Gastroesophageal sphincter (tissue), 4 donors: Measurements from ENCODE around the gene KIF26A. TPM values are rescaled to one million over a fixed set of nuclear protein-coding genes. Genes with fewer than 3 reads are reported as not detected.

Experiments used
- ATAC-seq: fragments of 150-250 bp; one replicate; pipeline ENCODE4 v1.9.1; 2016; ENCODE audit warnings: mild to moderate bottlenecking, moderate library complexity
- H3K27ac ChIP-seq, 4 donors: fragments of 200-600 bp; sonication (generic) in 3 of 4; 1 replicate in 3 of 4; 2 replicates in 1 of 4; pipeline ENCODE4 v1.5.1; 2016 to 2019
- H3K27me3 ChIP-seq: fragments of 200-600 bp; sonication (generic); one replicate; pipeline ENCODE4 v1.5.1; 2019
- H3K36me3 ChIP-seq, 2 donors: fragments of 200-600 bp; sonication (generic); one replicate each; pipeline ENCODE4 v1.5.1; 2019; ENCODE audit warnings: control low read depth in 1 of 2
- H3K4me1 ChIP-seq, 3 donors: fragments of 200-600 bp; sonication (generic); 1 replicate in 2 of 3; 2 replicates in 1 of 3; pipeline ENCODE4 v1.5.1; 2016 to 2019; ENCODE audit warnings: control low read depth in 2 of 3
- H3K4me3 ChIP-seq, 2 donors: fragments of 200-600 bp; sonication (generic); one replicate each; pipeline ENCODE4 v1.5.1; 2019; ENCODE audit warnings: mild to moderate bottlenecking in 1 of 2, moderate library complexity in 1 of 2
- H3K9me3 ChIP-seq, 3 donors: fragments of 200-600 bp; sonication (generic); one replicate each; pipeline ENCODE4 v1.5.1; 2017 to 2019; ENCODE audit warnings: control low read depth in 2 of 3
- CTCF ChIP-seq, 4 experiments: fragments of 200-600 bp in 2 of 4; fragments of 450-650 bp in 2 of 4; sonication (generic) in 1 of 4; IDR thresholded peaks; one replicate each; pipeline ENCODE4 v1.5.1; 2017 to 2019; ENCODE audit warnings: antibody characterized with exemption in 4 of 4, mild to moderate bottlenecking in 2 of 4, moderate library complexity in 2 of 4
- EP300 ChIP-seq: sonication (generic); formaldehyde crosslinking; IDR thresholded peaks from one replicate; pipeline ENCODE4 v1.6.1; 2017; ENCODE audit warnings: antibody characterized with exemption, mild to moderate bottlenecking
- POLR2A ChIP-seq, 2 donors: fragments of 450-650 bp; IDR thresholded peaks; one replicate each; pipeline ENCODE4 v1.6.1; 2017; ENCODE audit warnings: antibody characterized with exemption in 2 of 2, mild to moderate bottlenecking in 2 of 2, moderate library complexity in 1 of 2
- POLR2AphosphoS5 ChIP-seq: sonication (generic); formaldehyde crosslinking; IDR thresholded peaks from one replicate; pipeline ENCODE4 v1.6.1; 2017; ENCODE audit warnings: antibody characterized with exemption
- WGBS, 2 donors: methylation state at CpG; one replicate each; pipeline ENCODE4 v1.1.5; 2018; ENCODE audit warnings: low coverage in 1 of 2; 5-methylcytosine and 5-hydroxymethylcytosine counted together
- total RNA-seq, 4 donors: library from RNA; depleted of rRNA; stranded (reverse); fragments of >200 nt; gene quantifications; one replicate each; pipeline ENCODE4 v1.1.0, GENCODE V29; 2016

KIF26A gene
- total RNA-seq, 4 donors from 2014 or later = 2.2 to 6.9 (median 2.9) TPM

- no peak for ATAC-seq
- 88 to 95% methylated on average over 9 of the region's 30 CpGs for WGBS, 2 donors
- TF ChIP-seq POLR2A (IDR thresholded peaks at IDR 0.05) (no peak), EP300 (no peak), POLR2AphosphoS5 (no peak), CTCF (IDR thresholded peaks at IDR 0.05) (no peak)
These were observed 75.1 kb downstream of the KIF26A start for GRCh38 chr14:104213301-104214034.

GRCh38 chr14:104214431-104215218 lies 76.2 kb downstream of the KIF26A start:
- TF ChIP-seq EP300 = no peak
- TF ChIP-seq POLR2AphosphoS5 = no peak
- TF ChIP-seq POLR2A (IDR thresholded peaks at IDR 0.05) = no peak
- no peak for TF ChIP-seq CTCF (IDR thresholded peaks at IDR 0.05)
- no peak for ATAC-seq
- no peak overlapping the region for H3K27ac ChIP-seq
- 72 to 82% methylated on average over 6 to 7 of the region's 7 CpGs for WGBS, 2 donors
- no peaks in the 10 kb centered on the region for H3K4me1 ChIP-seq
- H3K4me3 ChIP-seq = no peak overlapping the region
- H3K9me3 ChIP-seq = no peaks in the 10 kb centered on the region
- peaks cover 43% of the 10 kb centered on the region for H3K27me3 ChIP-seq
- no peaks in the 10 kb centered on the region for H3K36me3 ChIP-seq

More at GRCh38 chr14:104213301-104214034, 75.1 kb downstream of the KIF26A start:
- no peaks in the 10 kb centered on the region for H3K9me3 ChIP-seq
- H3K27me3 ChIP-seq = peaks cover 43% of the 10 kb centered on the region
- H3K27ac ChIP-seq = no peak overlapping the region
- no peaks in the 10 kb centered on the region for H3K4me1 ChIP-seq
- no peaks in the 10 kb centered on the region for H3K36me3 ChIP-seq
- H3K4me3 ChIP-seq = no peak overlapping the region

- TF ChIP-seq POLR2AphosphoS5 (no peak), EP300 (no peak), CTCF (IDR thresholded peaks at IDR 0.05) (no peak), POLR2A (IDR thresholded peaks at IDR 0.05) (no peak)
- H3K9me3 ChIP-seq = no peaks in the 10 kb centered on the region
- no peak overlapping the region for H3K27ac ChIP-seq
- H3K36me3 ChIP-seq = no peaks in the 10 kb centered on the region
- no peak overlapping the region for H3K4me3 ChIP-seq
- no peaks in the 10 kb centered on the region for H3K4me1 ChIP-seq
- no peak for ATAC-seq
- H3K27me3 ChIP-seq = peaks cover 43% of the 10 kb centered on the region
- WGBS, 2 donors = 83% methylated on average over 1 to 6 of the region's 21 CpGs
These were observed 77.4 kb downstream of the KIF26A start for GRCh38 chr14:104215706-104216334.

- 31 to 57% methylated on average over 5 to 6 of the region's 14 CpGs for WGBS, 2 donors
- H3K4me1 ChIP-seq = no peaks in the 10 kb centered on the region
- H3K9me3 ChIP-seq = no peaks in the 10 kb centered on the region
- TF ChIP-seq POLR2A (IDR thresholded peaks at IDR 0.05) (no peak), POLR2AphosphoS5 (no peak), EP300 (no peak), CTCF (IDR thresholded peaks at IDR 0.05) (no peak)
- peaks cover 48% of the 10 kb centered on the region for H3K27me3 ChIP-seq
- no peak overlapping the region for H3K4me3 ChIP-seq
- H3K27ac ChIP-seq = no peak overlapping the region
- no peaks in the 10 kb centered on the region for H3K36me3 ChIP-seq
- ATAC-seq = no peak
These were observed 78.1 kb downstream of the KIF26A start for GRCh38 chr14:104216457-104216856.
